ENCODE data around the gene RBM3.

RBM3 gene

GRCh38 chrX:48578661-48579128, 4.4 kb downstream of the RBM3 start:
- no peak for DNase-seq

- DNase-seq: no peak
Measured at GRCh38 chrX:48579259-48579658, 5.0 kb downstream of the RBM3 start.

GRCh38 chrX:48580662-48581061, 6.4 kb downstream of the RBM3 start:
- no peak for DNase-seq

- DNase-seq: no peak
Measured at GRCh38 chrX:48584698-48585097, 10.4 kb downstream of the RBM3 start.

- DNase-seq: no peak
Measured at GRCh38 chrX:48589482-48590162, 15.3 kb downstream of the RBM3 start.

GRCh38 chrX:48590203-48591103, 16.2 kb downstream of the RBM3 start:
- DNase-seq: no peak

- no peak for DNase-seq
Measured at GRCh38 chrX:48591255-48591791, 17.0 kb downstream of the RBM3 start.

GRCh38 chrX:48592971-48593370, 18.7 kb downstream of the RBM3 start:
- DNase-seq: no peak

- DNase-seq: no peak
Measured at GRCh38 chrX:48595929-48596328, 21.6 kb downstream of the RBM3 start.

GRCh38 chrX:48597353-48598264, 23.3 kb downstream of the RBM3 start, which contains the start of gene WDR13:
Gene WDR13, plus strand, starts transcription at chrX:48597492. Its CDS starts 505 bp downstream, at chrX:48597997.
- peak; percentile 83 for DNase-seq

GRCh38 chrX:48598614-48599013, 24.3 kb downstream of the RBM3 start:
- DNase-seq: no peak

GRCh38 chrX:48599341-48599740, 25.1 kb downstream of the RBM3 start:
- DNase-seq: no peak

- no peak for DNase-seq
Measured at GRCh38 chrX:48600226-48600625, 25.9 kb downstream of the RBM3 start.

- no peak for DNase-seq
Measured at GRCh38 chrX:48601741-48602394, 27.6 kb downstream of the RBM3 start.

GRCh38 chrX:48604701-48605100, 30.4 kb downstream of the RBM3 start:
- no peak for DNase-seq

- no peak for DNase-seq
Measured at GRCh38 chrX:48606091-48606490, 31.8 kb downstream of the RBM3 start.

- DNase-seq: no peak
Measured at GRCh38 chrX:48611703-48612102, 37.4 kb downstream of the RBM3 start.

- no peak for DNase-seq
Measured at GRCh38 chrX:48613502-48614160, 39.3 kb downstream of the RBM3 start.

GRCh38 chrX:48616576-48616975, 42.3 kb downstream of the RBM3 start:
- DNase-seq: no peak

GRCh38 chrX:48617542-48618340, 43.5 kb downstream of the RBM3 start:
- DNase-seq: no peak

Data from DMS 273 treated with DMSO at 0.1 percent for 48 hours (cell line).